AG10803 (cell line): ENCODE measurements around the gene MAP3K7.

Experiments
- DNase-seq: peaks from one replicate; pipeline ENCODE4 v3.0.0; 2010; ENCODE audit warnings: low read depth
- H3K4me3 ChIP-seq: 2 replicates; pipeline ENCODE4 v1.5.1; 2011; ENCODE audit warnings: mild to moderate bottlenecking, low read length, control low read depth
- TF ChIP-seq, protein P1 (sequence below): conservative IDR thresholded peaks from 2 replicates; pipeline ENCODE4 v1.5.1; 2011; ENCODE audit warnings: mild to moderate bottlenecking, low read length, control low read depth, inconsistent platforms

Gene MAP3K7

DNA sequence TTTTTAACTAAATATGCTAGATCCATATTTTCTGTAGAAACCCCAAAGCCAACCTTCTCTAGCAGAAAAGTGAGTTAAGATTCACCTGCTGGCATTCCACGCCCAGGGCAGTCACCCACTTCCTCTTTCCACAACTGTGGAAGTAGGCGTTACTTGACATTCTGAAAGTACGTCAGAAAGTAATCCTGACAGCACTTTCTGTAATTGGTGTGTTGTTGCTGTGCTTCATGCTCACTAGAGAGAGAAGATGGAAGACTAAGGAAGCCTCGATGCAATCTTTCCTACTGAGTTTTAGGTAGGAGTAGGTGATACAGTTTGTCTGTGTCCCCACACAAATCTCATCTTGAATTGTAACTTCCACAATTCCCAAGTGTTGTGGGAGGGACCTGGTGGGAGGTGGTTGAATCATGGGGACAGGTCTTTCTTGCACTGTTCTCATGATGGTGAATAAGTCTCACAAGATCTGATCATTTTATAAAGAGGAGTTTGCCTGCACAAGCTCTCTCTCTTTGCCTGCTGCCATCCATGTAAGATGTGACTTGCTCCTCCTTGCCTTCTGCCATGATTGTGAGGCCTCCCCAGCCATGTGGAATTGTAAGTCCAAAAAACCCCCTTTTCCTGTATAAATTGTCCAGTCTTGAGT, 101.1 kb downstream of the MAP3K7 start:
- TF ChIP-seq, protein P1, sequence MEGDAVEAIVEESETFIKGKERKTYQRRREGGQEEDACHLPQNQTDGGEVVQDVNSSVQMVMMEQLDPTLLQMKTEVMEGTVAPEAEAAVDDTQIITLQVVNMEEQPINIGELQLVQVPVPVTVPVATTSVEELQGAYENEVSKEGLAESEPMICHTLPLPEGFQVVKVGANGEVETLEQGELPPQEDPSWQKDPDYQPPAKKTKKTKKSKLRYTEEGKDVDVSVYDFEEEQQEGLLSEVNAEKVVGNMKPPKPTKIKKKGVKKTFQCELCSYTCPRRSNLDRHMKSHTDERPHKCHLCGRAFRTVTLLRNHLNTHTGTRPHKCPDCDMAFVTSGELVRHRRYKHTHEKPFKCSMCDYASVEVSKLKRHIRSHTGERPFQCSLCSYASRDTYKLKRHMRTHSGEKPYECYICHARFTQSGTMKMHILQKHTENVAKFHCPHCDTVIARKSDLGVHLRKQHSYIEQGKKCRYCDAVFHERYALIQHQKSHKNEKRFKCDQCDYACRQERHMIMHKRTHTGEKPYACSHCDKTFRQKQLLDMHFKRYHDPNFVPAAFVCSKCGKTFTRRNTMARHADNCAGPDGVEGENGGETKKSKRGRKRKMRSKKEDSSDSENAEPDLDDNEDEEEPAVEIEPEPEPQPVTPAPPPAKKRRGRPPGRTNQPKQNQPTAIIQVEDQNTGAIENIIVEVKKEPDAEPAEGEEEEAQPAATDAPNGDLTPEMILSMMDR: no peak
- no peak overlapping the region for H3K4me3 ChIP-seq
- DNase-seq: no peak

DNA sequence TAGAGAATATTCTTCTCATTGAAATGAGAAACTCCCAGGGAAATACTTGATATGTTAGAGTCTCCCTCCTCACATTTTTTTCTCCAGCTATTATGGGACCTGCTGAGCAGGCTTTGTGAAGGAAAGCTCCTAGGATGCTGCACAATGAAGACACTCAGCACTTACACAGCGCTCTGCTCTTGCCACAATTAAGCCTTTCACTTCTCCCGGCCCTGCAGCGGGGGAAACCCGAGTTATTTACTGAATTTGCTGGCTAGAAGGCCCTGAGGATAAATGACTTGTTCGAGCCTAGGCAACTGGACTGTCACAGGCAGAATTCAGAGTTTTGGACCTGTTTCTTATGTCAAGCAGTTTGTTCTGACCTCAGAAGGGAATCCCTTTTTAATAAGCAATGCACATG, 102.0 kb downstream of the MAP3K7 start:
- DNase-seq: no peak
- TF ChIP-seq, protein P1: no peak
- no peak overlapping the region for H3K4me3 ChIP-seq

DNA sequence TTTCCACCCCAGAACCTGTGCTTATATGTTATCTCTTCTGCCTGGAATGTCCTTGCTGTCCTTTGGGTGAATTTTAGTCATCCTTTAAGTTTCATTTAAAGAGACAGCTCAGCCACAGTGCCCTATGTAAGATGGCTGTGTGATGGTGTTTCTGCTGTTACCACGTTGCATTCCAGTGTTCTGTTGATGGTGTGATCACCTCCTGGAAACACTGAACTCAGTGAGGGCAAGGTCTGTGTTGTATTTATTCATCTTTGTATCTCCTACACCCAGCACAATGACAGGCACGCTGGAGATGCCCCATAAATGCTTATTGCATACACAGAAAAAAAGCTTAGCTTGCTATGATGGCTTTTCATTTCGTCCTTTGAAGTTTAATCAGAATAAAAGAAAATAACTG, 102.5 kb downstream of the MAP3K7 start:
- DNase-seq: no peak

DNA sequence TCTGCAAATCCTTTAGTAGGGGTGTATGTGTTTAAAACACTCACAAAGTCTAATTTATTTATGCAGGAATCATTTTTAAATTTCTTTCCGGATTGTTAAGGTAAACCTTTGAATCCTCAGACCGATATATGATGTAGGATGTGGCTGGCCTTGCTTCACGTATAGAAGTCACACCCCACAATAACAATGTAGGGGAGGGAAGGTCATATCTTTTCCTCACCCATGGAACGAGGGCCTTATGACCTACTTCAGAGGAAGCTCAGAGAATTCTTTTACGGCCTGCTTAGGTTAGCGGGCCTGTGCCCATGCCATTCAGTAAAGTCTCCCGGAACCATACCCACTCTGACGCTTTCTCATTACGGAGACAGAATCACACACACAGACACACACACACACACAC, 102.9 kb downstream of the MAP3K7 start:
- TF ChIP-seq, protein P1: no peak
- H3K4me3 ChIP-seq: no peak overlapping the region
- DNase-seq: no peak

More for the DNA sequence above, 102.5 kb downstream of the MAP3K7 start:
- H3K4me3 ChIP-seq: no peak overlapping the region
- TF ChIP-seq, protein P1: no peak

DNA sequence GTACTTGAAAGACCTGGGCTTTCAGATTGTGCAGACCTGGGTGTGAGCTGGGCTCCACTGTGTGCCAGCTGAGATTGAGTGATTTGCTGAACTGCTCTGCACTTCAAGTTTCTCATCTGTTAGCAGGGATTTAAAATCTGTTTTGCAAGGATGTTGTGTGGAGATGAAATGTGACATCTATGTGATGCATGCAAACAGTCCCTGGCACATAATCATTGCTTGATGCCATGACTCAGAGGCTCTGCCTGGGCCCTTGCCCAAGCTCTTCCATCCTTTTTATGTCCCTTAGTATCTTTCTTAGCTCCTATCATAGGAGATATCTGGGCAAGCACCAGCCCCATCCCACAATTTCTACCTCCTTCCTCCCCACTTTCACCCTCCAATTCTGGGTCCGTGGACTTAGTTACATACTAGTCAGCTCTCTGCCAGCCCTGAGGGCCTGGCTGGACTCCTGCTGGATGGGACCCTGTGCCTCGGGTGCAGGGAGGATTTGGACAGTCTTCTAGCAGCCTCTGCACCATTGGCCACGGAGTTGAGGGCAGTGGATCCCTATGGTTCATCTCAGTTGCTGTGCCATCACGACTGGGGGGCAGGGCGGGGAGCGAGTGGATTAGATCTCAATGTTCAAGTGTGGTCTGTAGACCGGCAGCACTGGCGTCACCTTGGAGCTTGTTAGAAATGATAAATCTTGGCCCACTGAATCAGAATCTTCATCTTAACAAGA, 103.6 kb downstream of the MAP3K7 start:
- no peak overlapping the region for H3K4me3 ChIP-seq
- DNase-seq: peak; percentile 45
- TF ChIP-seq, protein P1: no peak

DNA sequence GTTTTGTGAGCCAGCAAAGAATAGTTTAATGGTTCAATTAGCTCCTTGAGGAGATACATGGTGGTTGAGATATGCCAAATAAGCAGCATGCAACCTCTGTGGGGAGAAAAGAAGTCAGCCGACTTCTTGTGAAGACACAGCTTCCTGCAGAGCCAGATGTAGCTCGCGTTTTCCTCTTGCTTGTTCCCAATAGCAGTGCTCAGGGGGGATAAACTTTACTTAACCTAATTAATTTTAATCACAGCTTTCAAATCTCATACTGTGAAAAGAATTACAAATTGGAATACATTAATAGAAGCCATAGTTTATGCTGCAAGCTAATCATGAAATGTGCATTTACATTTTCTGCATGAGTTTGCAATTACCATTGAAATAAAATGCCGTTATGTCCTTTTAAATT, 106.2 kb downstream of the MAP3K7 start:
- no peak for DNase-seq
- H3K4me3 ChIP-seq: no peak overlapping the region
- TF ChIP-seq, protein P1: no peak; the same call in 1 of the 2 replicates

DNA sequence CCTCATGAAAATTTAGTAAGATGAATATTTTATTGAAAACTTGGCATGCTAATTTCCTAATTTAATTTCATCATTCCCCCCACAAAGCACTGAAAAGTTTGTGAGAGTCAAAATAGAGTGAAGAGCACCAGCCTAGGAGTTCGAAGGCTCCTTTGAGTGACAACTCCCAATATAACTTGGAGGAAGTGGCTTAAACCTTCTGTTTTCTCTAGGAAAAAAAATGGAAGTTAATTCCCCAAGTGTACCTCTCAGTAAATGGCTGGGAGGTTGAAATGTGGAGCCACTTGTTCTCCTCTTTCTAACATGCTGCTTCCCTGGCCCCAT, 107.3 kb downstream of the MAP3K7 start:
- DNase-seq: no peak
- TF ChIP-seq, protein P1: no peak
- no peak overlapping the region for H3K4me3 ChIP-seq
